ENCODE results near the gene L3MBTL3. TPM values are rescaled to one million over a fixed set of nuclear protein-coding genes. Genes with fewer than 3 reads are reported as not detected.

L3MBTL3 gene
- total RNA-seq, 1 donor, result 41.2 TPM

GRCh38 chr6:130043344-130043743 is 25.0 kb downstream of the L3MBTL3 start:
- Histone ChIP-seq H3K27me3 (ENCODE audit: insufficient read depth, low read length) (no peaks in the 10 kb centered on the region), H3K9me3 (ENCODE audit: low read depth, low read length) (no peaks in the 10 kb centered on the region), H3K4me1 (ENCODE audit: insufficient read depth, low read length) (no peaks in the 10 kb centered on the region), H3K4me3 (ENCODE audit: low read length) (no peak overlapping the region)

DNA sequence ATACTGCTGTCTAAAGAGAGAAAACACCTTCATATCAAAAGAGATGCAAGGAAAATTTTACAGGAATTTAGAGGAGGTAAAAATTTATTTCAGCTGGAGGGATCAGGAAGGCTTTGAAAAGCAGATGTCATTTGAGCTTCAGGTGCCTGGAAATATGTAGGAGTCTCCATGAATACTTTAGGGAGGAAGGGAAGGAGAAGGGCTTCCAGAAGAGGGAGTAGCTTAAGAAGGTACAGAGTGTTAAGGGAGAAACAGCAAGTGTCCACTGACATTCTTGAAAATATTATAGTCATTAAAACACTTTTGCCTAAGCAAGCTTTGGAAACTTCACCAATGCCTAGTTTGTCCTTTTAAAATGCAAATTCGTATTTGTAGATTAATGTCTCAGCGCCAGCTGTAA is 27.2 kb downstream of the L3MBTL3 start:
- no peak overlapping the region for H3K4me3 ChIP-seq (ENCODE audit: low read length)
- no peaks in the 10 kb centered on the region for H3K9me3 ChIP-seq (ENCODE audit: low read depth, low read length)
- no peaks in the 10 kb centered on the region for H3K4me1 ChIP-seq (ENCODE audit: insufficient read depth, low read length)
- H3K27me3 ChIP-seq (ENCODE audit: insufficient read depth, low read length), result no peaks in the 10 kb centered on the region

GRCh38 chr6:130046671-130047070 is 28.3 kb downstream of the L3MBTL3 start:
- H3K4me3 ChIP-seq (ENCODE audit: low read length), result no peak overlapping the region
- no peaks in the 10 kb centered on the region for H3K27me3 ChIP-seq (ENCODE audit: insufficient read depth, low read length)
- no peaks in the 10 kb centered on the region for H3K9me3 ChIP-seq (ENCODE audit: low read depth, low read length)
- no peaks in the 10 kb centered on the region for H3K4me1 ChIP-seq (ENCODE audit: insufficient read depth, low read length)

GRCh38 chr6:130047088-130047995 is 29.0 kb downstream of the L3MBTL3 start:
- Histone ChIP-seq H3K27me3 (ENCODE audit: insufficient read depth, low read length) (no peaks in the 10 kb centered on the region), H3K9me3 (ENCODE audit: low read depth, low read length) (no peaks in the 10 kb centered on the region), H3K4me3 (ENCODE audit: low read length) (no peak overlapping the region), H3K4me1 (ENCODE audit: insufficient read depth, low read length) (no peaks in the 10 kb centered on the region)

- Histone ChIP-seq H3K4me3 (ENCODE audit: low read length) (no peak overlapping the region), H3K9me3 (ENCODE audit: low read depth, low read length) (no peaks in the 10 kb centered on the region), H3K27me3 (ENCODE audit: insufficient read depth, low read length) (no peaks in the 10 kb centered on the region), H3K4me1 (ENCODE audit: insufficient read depth, low read length) (no peaks in the 10 kb centered on the region)
Measured at GRCh38 chr6:130050230-130050629, 31.8 kb downstream of the L3MBTL3 start.

DNA sequence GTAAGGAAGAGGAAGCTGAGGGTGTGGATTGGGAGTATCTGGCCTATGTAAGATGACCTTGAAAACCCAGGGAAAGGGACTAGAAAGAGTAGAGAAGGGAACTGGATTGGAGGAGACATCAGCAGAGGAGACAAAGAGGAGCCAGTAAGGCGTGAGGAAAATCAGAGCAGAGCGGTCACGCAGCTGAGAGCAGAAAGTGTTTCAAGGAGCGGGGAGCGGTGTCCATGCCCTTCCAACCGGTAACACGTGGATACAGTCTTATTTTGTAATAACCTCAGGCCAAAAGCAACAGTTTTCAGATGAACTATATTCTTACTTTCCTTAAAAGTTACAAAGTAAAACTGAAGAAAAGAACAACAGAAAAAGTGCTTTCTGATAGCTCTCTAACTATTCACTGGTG is 36.3 kb downstream of the L3MBTL3 start:
- H3K9me3 ChIP-seq (ENCODE audit: low read depth, low read length), result no peaks in the 10 kb centered on the region
- H3K27me3 ChIP-seq (ENCODE audit: insufficient read depth, low read length), result no peaks in the 10 kb centered on the region

GRCh38 chr6:130055271-130055670 is 36.9 kb downstream of the L3MBTL3 start:
- Histone ChIP-seq H3K4me1 (ENCODE audit: insufficient read depth, low read length) (no peaks in the 10 kb centered on the region), H3K27me3 (ENCODE audit: insufficient read depth, low read length) (no peaks in the 10 kb centered on the region), H3K4me3 (ENCODE audit: low read length) (no peak overlapping the region), H3K9me3 (ENCODE audit: low read depth, low read length) (no peaks in the 10 kb centered on the region)

More for the DNA sequence above, 36.3 kb downstream of the L3MBTL3 start:
- no peak overlapping the region for H3K4me3 ChIP-seq (ENCODE audit: low read length)
- H3K4me1 ChIP-seq (ENCODE audit: insufficient read depth, low read length), result no peaks in the 10 kb centered on the region

GRCh38 chr6:130057495-130057894 is 39.1 kb downstream of the L3MBTL3 start:
- Histone ChIP-seq H3K27me3 (ENCODE audit: insufficient read depth, low read length) (no peaks in the 10 kb centered on the region), H3K4me3 (ENCODE audit: low read length) (no peak overlapping the region), H3K9me3 (ENCODE audit: low read depth, low read length) (no peaks in the 10 kb centered on the region), H3K4me1 (ENCODE audit: insufficient read depth, low read length) (no peaks in the 10 kb centered on the region)

GRCh38 chr6:130063806-130064205 is 45.4 kb downstream of the L3MBTL3 start:
- Histone ChIP-seq H3K4me3 (ENCODE audit: low read length) (no peak overlapping the region), H3K4me1 (ENCODE audit: insufficient read depth, low read length) (no peaks in the 10 kb centered on the region), H3K27me3 (ENCODE audit: insufficient read depth, low read length) (no peaks in the 10 kb centered on the region), H3K9me3 (ENCODE audit: low read depth, low read length) (no peaks in the 10 kb centered on the region)

DNA sequence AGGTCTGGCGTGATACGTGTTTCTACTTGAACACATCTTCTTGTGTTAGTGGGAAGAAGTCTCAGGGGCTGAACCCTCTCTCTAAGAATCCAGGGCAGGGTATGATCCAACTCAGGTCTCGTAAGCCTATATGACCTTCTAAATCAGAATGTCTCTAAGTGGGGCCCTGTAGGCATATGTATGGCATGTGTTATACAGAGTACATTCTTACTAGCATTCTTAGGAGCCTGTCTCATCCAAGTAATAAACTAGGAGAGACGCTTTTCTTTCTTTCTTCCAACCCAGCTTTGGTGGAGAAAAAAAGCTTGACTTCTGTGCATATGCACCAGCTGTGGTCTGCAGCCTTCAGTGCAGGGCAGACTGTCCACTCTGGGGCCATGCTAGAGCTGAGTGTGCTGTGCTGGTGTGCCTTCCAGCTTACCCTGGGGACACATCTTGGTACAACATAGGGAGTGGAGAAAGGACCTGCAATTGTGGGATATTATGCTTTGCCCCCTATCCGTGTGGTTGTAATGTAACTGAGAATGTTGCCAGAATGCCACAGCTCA is 47.3 kb downstream of the L3MBTL3 start:
- Histone ChIP-seq H3K4me1 (ENCODE audit: insufficient read depth, low read length) (no peaks in the 10 kb centered on the region), H3K27me3 (ENCODE audit: insufficient read depth, low read length) (no peaks in the 10 kb centered on the region), H3K4me3 (ENCODE audit: low read length) (no peak overlapping the region), H3K9me3 (ENCODE audit: low read depth, low read length) (no peaks in the 10 kb centered on the region)

GRCh38 chr6:130069485-130069884 is 51.1 kb downstream of the L3MBTL3 start:
- no peaks in the 10 kb centered on the region for H3K27me3 ChIP-seq (ENCODE audit: insufficient read depth, low read length)
- H3K4me1 ChIP-seq (ENCODE audit: insufficient read depth, low read length), result no peaks in the 10 kb centered on the region
- H3K4me3 ChIP-seq (ENCODE audit: low read length), result no peak overlapping the region
- H3K9me3 ChIP-seq (ENCODE audit: low read depth, low read length), result no peaks in the 10 kb centered on the region

DNA sequence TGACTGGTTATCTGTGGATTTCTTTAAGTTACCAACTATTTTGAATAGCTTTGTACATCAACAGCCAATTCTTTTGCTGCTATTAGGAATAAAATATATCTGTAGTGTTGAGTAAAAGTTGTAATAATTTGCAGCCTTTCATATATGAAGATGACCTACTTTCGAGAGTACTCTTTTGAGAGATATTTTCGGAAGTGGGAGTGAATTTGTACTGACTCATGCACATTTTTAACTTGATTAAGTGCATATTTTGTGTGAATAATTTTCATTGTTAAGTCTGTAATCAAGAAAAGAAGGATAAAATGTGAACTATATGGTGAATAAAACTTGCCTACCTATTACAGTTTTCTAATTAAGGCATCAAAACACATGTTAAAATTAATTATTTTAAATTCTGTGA is 51.9 kb downstream of the L3MBTL3 start:
- Histone ChIP-seq H3K4me3 (ENCODE audit: low read length) (no peak overlapping the region), H3K9me3 (ENCODE audit: low read depth, low read length) (no peaks in the 10 kb centered on the region), H3K4me1 (ENCODE audit: insufficient read depth, low read length) (no peaks in the 10 kb centered on the region), H3K27me3 (ENCODE audit: insufficient read depth, low read length) (no peaks in the 10 kb centered on the region)

- H3K27me3 ChIP-seq (ENCODE audit: insufficient read depth, low read length), result no peaks in the 10 kb centered on the region
- H3K4me3 ChIP-seq (ENCODE audit: low read length), result no peak overlapping the region
- H3K4me1 ChIP-seq (ENCODE audit: insufficient read depth, low read length), result no peaks in the 10 kb centered on the region
Measured at GRCh38 chr6:130070792-130071191, 52.4 kb downstream of the L3MBTL3 start.

GRCh38 chr6:130075879-130076460 is 57.6 kb downstream of the L3MBTL3 start:
- Histone ChIP-seq H3K4me3 (ENCODE audit: low read length) (no peak overlapping the region), H3K4me1 (ENCODE audit: insufficient read depth, low read length) (no peaks in the 10 kb centered on the region), H3K9me3 (ENCODE audit: low read depth, low read length) (no peaks in the 10 kb centered on the region), H3K27me3 (ENCODE audit: insufficient read depth, low read length) (no peaks in the 10 kb centered on the region)

More at GRCh38 chr6:130070792-130071191, 52.4 kb downstream of the L3MBTL3 start:
- no peaks in the 10 kb centered on the region for H3K9me3 ChIP-seq (ENCODE audit: low read depth, low read length)

DNA sequence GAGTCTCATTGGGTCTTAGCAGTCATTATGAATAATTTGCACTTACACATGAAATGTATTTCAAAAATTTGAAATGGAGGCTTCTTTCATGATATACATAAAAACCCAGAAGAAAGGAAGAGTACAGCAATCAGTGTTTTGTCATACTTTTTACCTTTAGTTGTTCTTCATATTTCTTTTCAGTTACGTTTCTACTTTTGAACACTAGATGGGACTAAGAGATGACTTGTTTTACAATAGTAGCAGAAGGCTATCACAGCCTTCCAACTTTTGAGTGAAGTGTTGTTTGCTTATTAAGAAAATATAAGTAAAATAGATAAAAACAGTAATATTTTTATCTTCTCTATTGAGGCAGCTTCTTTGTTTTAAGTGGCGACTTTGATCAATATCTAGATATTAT is 58.1 kb downstream of the L3MBTL3 start:
- Histone ChIP-seq H3K27me3 (ENCODE audit: insufficient read depth, low read length) (no peaks in the 10 kb centered on the region), H3K4me1 (ENCODE audit: insufficient read depth, low read length) (no peaks in the 10 kb centered on the region), H3K4me3 (ENCODE audit: low read length) (no peak overlapping the region), H3K9me3 (ENCODE audit: low read depth, low read length) (no peaks in the 10 kb centered on the region)

Measured in mononuclear cell (primary cell).